Body of pancreas (tissue), 4 donors: Measurements from ENCODE around the gene FLOT1.

Source experiments
- CTCF ChIP-seq, 7 experiments: fragments of 450-650 bp in 4 of 7; fragments of 200-600 bp in 3 of 7; sonication (generic) in 3 of 7; IDR thresholded peaks; one replicate each; pipeline ENCODE4 v1.5.1; 2016 to 2019; ENCODE audit warnings: antibody characterized with exemption in 7 of 7
- POLR2A ChIP-seq, 3 donors: fragments of 450-650 bp; IDR thresholded peaks; one replicate each; pipeline ENCODE4 v1.6.1; 2016; ENCODE audit warnings: antibody characterized with exemption in 3 of 3, mild to moderate bottlenecking in 2 of 3

DNA sequence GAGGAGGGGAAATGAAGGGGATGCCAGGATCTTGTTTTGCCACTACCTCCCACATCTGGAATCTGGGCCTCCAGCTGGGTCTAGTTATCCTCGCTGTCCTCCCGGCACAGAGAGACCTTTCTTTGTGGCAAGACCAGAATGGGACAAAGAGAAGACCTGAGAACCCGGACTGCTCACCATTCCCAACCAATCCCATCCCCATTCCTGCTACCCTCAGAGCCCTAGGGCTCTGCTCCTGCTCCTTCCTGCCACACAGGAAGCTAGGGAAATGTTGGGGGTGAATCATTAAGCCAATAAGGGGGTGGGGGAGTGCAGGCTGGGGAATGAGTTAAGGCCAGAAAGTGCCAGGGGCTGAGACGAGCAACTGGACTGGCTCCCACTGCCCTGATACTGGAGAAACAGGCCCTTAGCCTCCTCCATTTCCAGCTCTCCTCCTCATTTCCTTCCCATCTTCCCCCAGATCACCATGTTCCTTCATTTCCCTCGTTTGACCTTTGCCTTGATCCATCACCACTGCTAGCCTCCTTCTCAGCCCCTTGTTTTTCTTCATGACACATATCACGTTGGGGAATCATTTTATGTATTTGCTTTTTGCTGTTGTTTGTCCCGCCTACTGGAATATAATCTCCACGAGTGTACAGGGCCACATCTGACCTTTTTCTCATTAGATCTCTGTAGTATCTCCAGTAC is 6.5 kb upstream of the FLOT1 start:
- TF ChIP-seq CTCF (IDR thresholded peaks at IDR 0.05) (no peak), POLR2A (IDR thresholded peaks at IDR 0.05) (no peak)
